HEK293T (cell line): ENCODE measurements around the gene OR6J1.

Experiments
- ARNT ChIP-seq: fragments of 450-650 bp; IDR thresholded peaks from 2 replicates; pipeline ENCODE4 v1.6.1; 2017; ENCODE audit warnings: mild to moderate bottlenecking
- BHLHE40 ChIP-seq: fragments of 450-650 bp; IDR thresholded peaks from 2 replicates; pipeline ENCODE4 v1.6.1; 2016; ENCODE audit warnings: mild to moderate bottlenecking, moderate library complexity, borderline replicate concordance
- ELF4 ChIP-seq: fragments of 450-650 bp; IDR thresholded peaks from 2 replicates; pipeline ENCODE4 v1.6.1; 2017; ENCODE audit warnings: antibody characterized with exemption
- FOXA1 ChIP-seq: fragments of 450-650 bp; IDR thresholded peaks from 2 replicates; pipeline ENCODE4 v1.6.1; 2016; ENCODE audit warnings: mild to moderate bottlenecking
- FOXK2 ChIP-seq: fragments of 450-650 bp; IDR thresholded peaks from 2 replicates; pipeline ENCODE4 v1.6.1; 2016; ENCODE audit warnings: mild to moderate bottlenecking
- FOXM1 ChIP-seq: fragments of 450-650 bp; IDR thresholded peaks from 2 replicates; pipeline ENCODE4 v1.6.1; 2017; ENCODE audit warnings: mild to moderate bottlenecking, borderline replicate concordance
- LEF1 ChIP-seq: fragments of 450-650 bp; IDR thresholded peaks from 2 replicates; pipeline ENCODE4 v1.6.1; 2017; ENCODE audit warnings: mild to moderate bottlenecking, borderline replicate concordance
- NFRKB ChIP-seq: fragments of 450-650 bp; IDR thresholded peaks from 2 replicates; pipeline ENCODE4 v1.6.1; 2016; ENCODE audit warnings: mild to moderate bottlenecking, moderate library complexity
- PKNOX1 ChIP-seq: fragments of 450-650 bp; IDR thresholded peaks from 2 replicates; pipeline ENCODE4 v1.6.1; 2016
- TARDBP ChIP-seq: fragments of 450-650 bp; IDR thresholded peaks from 2 replicates; pipeline ENCODE4 v1.6.1; 2016
- ZNF384 ChIP-seq: fragments of 450-650 bp; IDR thresholded peaks from 2 replicates; pipeline ENCODE4 v1.6.1; 2016

- TF ChIP-seq LEF1 = no peak
- no peak for TF ChIP-seq TARDBP
- TF ChIP-seq NFRKB = no peak
- no peak for TF ChIP-seq BHLHE40
- no peak for TF ChIP-seq FOXA1
- no peak for TF ChIP-seq FOXK2
- TF ChIP-seq FOXM1 = no peak
- no peak for TF ChIP-seq ELF4
- no peak for TF ChIP-seq ZNF384
- TF ChIP-seq PKNOX1 = no peak
- no peak for TF ChIP-seq ARNT
Observed at GRCh38 chr14:22613736-22614239, 30.4 kb downstream of the OR6J1 start.
